NCI-H526 treated with DMSO at 0.1 percent for 48 hours (cell line): ENCODE results near the gene MND1.
"Not testable (repeated sequence)": the region's sequence is repeated elsewhere in the genome, so short reads cannot be mapped to it uniquely, and the experiment has no call there.

Experiments
- DNase-seq: peaks from one replicate; lab custom pipeline; 2025; lab: John Stamatoyannopoulos, UW

The MND1 gene

DNA sequence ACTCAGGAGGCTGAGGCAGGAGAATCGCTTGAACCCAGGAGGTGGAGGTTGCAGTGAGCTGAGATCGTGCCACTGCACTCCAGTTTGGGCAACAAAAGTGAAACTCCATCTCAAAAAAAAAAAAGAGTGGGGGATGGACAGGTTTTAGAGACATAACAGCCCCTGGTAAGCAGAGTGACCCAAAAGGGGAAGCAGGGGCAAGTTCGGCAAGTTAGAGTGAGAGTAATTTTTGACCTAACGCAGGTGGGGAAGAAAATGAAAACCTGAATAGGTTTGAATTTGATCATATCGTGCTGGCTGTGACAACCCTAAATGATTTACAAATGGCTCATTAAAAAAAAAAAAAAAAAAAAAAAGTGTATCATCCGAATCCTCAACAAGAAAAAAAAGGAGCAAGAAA is 96.0 kb downstream of the MND1 start:
- DNase-seq, result no peak

DNA sequence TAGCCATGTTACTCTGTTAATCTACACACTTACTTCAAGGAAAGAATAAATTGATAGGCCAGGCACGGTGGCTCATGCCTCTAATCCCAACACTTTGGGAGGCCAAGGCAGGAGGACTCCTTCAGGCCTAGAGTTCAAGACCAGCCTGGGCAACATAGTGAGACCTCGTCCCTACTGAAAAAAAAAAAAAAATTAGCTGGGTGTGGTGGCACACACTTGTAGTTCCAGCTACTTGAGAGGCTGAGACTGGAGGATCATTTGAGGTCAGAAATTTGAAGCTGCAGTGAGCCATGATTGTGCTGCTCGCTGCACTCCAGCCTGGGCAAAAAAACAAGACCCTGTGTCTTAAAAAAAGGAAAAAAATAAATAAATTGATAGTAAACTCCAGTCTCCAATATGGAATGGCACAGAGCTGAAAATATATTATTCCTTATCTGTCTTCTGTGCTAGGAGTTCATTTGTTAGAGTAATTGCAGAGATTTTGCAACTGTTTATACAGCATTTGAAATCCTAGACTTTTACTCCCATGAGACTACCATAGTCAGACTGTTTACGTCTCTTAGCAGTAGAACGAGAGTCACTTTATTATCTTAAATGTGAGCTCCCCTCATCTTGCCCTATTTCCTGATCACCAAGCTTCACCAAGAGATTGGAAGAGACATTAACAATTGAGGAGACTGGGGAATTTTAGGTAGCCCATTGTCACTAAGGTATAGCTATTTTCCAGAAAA is 102.9 kb downstream of the MND1 start:
- no peak for DNase-seq

DNA sequence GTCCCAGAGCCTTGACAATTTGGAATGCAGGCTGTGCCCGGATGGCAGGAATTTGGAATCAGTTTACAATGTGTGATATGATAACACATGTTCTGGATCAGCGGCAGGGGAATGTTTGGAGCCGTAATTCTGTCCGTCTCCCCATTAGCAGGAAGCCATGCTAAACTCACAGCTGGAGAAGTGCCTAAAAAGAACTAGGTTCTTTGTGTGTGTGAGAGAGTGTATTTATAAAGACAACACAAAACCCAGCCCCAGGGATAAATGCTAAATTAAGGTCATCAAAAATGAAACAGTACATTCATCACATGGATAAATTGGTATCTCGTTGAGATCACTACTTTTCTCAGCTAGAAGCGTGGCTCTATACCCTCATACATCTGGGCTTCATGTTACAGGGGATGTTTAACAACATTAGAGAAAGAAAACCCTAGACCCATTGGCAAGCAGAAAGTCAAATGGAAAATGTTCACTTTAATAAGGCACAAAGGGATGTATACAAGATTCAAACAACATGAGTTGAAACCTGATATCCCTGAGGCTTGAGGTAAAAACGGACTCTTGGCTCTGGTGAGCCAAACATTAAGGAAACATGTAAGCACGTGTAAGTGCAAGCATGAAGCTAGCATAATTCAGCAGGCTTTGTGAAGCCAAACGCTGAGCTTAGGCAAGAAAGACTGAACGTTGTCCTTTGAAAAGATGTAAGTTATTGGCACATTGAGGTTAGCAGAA is 103.7 kb downstream of the MND1 start:
- DNase-seq, result peak; percentile 23

DNA sequence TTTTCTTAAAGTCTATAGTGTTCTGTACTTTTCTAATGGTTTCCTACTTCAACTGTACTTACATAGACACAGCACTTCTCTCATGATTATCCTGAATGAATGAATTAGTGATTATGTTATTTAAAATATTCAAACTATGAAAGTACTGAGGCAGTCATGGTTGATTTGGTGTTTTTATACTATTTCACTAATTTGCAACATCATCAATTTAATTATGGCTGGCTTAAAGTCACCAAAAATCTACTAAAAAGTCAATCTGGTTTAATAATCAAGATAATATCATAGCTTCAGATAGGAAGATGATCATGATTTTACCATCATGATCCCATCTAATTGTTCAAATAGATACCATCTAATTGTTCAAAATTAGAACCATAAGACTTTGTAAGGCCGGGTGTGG is 104.8 kb downstream of the MND1 start:
- DNase-seq, result no peak

GRCh38 chr4:153450544-153450917 is 106.0 kb downstream of the MND1 start:
- DNase-seq, result no peak

- DNase-seq, result not testable (repeated sequence)
These were observed 106.7 kb downstream of the MND1 start for GRCh38 chr4:153451145-153451544.

DNA sequence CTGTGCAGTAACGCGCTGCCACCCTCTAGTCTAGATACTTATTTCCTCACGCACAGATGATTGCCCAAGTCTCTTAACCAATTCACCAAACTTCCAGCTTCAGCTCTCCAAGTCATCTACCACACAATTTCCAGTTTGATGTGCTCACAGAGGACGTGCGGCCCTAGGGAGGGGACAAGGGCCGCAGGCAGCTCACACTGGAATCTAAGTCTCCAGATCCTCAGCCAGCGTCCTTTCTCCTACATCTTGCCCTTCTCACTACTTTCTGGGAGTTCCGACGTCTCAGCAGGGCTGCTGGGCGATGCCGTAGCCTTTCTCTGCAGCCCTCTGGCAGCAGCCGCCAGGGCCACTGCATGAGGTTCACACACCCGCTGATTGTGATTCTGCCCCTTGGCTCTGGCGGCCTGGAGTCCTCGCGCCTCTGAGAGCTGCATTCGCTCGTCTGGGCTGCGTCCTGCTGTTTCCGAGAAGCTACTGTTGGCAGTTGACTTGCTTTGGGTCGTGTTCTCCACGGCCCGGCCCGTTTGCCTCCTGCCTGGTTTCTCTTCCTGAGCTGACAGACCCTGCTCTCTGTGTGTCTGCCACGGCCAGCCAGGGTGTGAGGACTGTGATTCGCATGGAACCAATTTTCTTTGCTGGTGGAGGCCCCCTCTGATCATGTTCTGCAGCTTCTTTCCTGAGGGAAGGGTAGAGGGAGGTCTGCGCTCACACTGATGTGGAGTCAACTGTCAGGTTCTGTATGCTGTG is 107.6 kb downstream of the MND1 start:
- DNase-seq, result no peak

DNA sequence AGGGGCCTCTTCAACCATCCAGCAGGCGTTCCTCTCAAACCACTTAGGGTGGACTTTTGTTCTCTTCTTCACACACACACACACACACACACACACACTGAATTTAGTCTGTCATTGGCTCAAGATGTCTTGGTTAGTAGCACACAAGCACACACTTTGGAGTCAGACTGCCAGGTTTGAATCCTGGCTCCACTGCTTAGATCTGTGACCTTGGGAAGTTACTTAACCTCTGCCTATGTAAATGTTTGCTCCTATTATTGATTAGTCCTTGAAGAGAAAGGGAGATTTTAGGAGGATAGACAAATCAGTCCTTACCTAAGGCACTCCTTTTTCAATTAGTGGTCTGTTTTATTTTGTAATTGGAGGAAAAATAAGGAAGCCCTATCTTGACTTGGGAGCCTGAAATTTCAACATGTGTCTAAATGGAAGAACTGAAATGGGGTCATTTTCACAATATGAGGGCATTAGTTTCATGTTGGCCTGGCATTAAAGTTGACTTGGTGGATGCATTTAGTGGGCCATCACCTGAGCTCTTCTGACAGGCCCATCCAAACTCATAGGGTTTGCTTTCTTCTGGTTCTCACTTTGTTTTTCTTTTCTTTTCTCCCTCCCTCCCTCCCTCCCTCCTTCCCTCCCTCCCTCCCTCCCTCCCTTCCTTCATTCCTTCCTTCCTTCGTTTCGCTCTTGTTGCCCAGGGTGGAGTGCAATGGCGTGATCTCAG is 108.3 kb downstream of the MND1 start:
- no peak for DNase-seq

- DNase-seq, result no peak
These were observed 108.9 kb downstream of the MND1 start for GRCh38 chr4:153453402-153453801.

GRCh38 chr4:153458969-153459368 is 114.5 kb downstream of the MND1 start:
- no peak for DNase-seq

- DNase-seq, result not testable (repeated sequence)
These were observed 117.1 kb downstream of the MND1 start for GRCh38 chr4:153461549-153461948.

GRCh38 chr4:153464068-153464467 is 119.6 kb downstream of the MND1 start:
- peak; percentile 15 for DNase-seq
